ENCODE results near the gene VPS37B.

The VPS37B gene

GRCh38 chr12:122820838-122821271 is 75.1 kb downstream of the VPS37B start:
- TF ChIP-seq CTCF (IDR thresholded peaks at IDR 0.05; ENCODE audit: control extremely low read depth, extremely low read depth, low read depth, missing control alignments) = no peak
- POLR2A ChIA-PET = no interaction called here
- DNase-seq (ENCODE audit: extremely low spot score) = no peak
- CTCF ChIA-PET = interaction anchor here (1.2 to 2.0 kb wide), 3 partner anchors 21 to 27 kb away, joined by 3 to 6 read pairs (median 3); no protein-coding TSS in a partner anchor

GRCh38 chr12:122820138-122820537 is 75.8 kb downstream of the VPS37B start:
- no peak for TF ChIP-seq CTCF (IDR thresholded peaks at IDR 0.05; ENCODE audit: control extremely low read depth, extremely low read depth, low read depth, missing control alignments)
- DNase-seq (ENCODE audit: extremely low spot score) = no peak
- CTCF ChIA-PET = interaction anchor here (1.2 to 2.0 kb wide), 3 partner anchors 21 to 27 kb away, joined by 3 to 6 read pairs (median 3); no protein-coding TSS in a partner anchor
- POLR2A ChIA-PET = no interaction called here

- DNase-seq (ENCODE audit: extremely low spot score) = no peak
- no peak for TF ChIP-seq CTCF (IDR thresholded peaks at IDR 0.05; ENCODE audit: control extremely low read depth, extremely low read depth, low read depth, missing control alignments)
- POLR2A ChIA-PET = no interaction called here
- CTCF ChIA-PET = interaction anchor here (1.3 to 1.4 kb wide), 3 partner anchors 10 to 41 kb away, joined by 3 to 5 read pairs (median 3); no protein-coding TSS in a partner anchor
Measured at GRCh38 chr12:122819209-122819785, 76.6 kb downstream of the VPS37B start.

Measured in GM10248 (cell line).